ENCODE results near the gene HPSE2. TPM values are rescaled to one million over a fixed set of nuclear protein-coding genes. Genes with fewer than 3 reads are reported as not detected.

Gene HPSE2
- total RNA-seq, 6 experiments from 2014 or later: 0.05 to 0.09 TPM; not detected in 4

GRCh38 chr10:98446151-98446660 lies 789.4 kb downstream of the HPSE2 start:
- Mint-ChIP-seq H3K27me3 (ENCODE audit: insufficient read depth) (no peaks in the 10 kb centered on the region; the same call in none of the 2 replicates), H3K4me1 (ENCODE audit: low read depth) (peaks cover 49% of the 10 kb centered on the region), H3K36me3 (ENCODE audit: low read depth) (peaks cover 24% of the 10 kb centered on the region)

GRCh38 chr10:98445200-98445812 lies 790.3 kb downstream of the HPSE2 start:
- Mint-ChIP-seq H3K36me3 (ENCODE audit: low read depth) (peaks cover 29% of the 10 kb centered on the region), H3K27me3 (ENCODE audit: insufficient read depth) (no peaks in the 10 kb centered on the region; the same call in none of the 2 replicates), H3K27ac (peak overlapping the region; percentile 88; the same call in 1 of the 2 replicates), H3K4me1 (ENCODE audit: low read depth) (peaks cover 49% of the 10 kb centered on the region), H3K4me3 (peak overlapping the region; percentile 95), H3K9me3 (no peaks in the 10 kb centered on the region)
- DNase-seq: no peak
- TF ChIP-seq CTCF (IDR thresholded peaks at IDR 0.05): no peak

More at GRCh38 chr10:98446151-98446660, 789.4 kb downstream of the HPSE2 start:
- peak; percentile 27 for DNase-seq
- H3K4me3 Mint-ChIP-seq: peak overlapping the region; percentile 95
- H3K27ac Mint-ChIP-seq: peak overlapping the region; percentile 88
- TF ChIP-seq CTCF (IDR thresholded peaks at IDR 0.05): no peak
- H3K9me3 Mint-ChIP-seq: no peaks in the 10 kb centered on the region

- Mint-ChIP-seq H3K36me3 (ENCODE audit: low read depth) (peaks cover 37% of the 10 kb centered on the region), H3K27me3 (ENCODE audit: insufficient read depth) (no peaks in the 10 kb centered on the region; the same call in none of the 2 replicates), H3K4me3 (no peak overlapping the region; the same call in 1 of the 2 replicates), H3K4me1 (ENCODE audit: low read depth) (peaks cover 49% of the 10 kb centered on the region), H3K27ac (peak overlapping the region; percentile 40; the same call in 1 of the 2 replicates), H3K9me3 (no peaks in the 10 kb centered on the region)
- DNase-seq: no peak
- no peak for TF ChIP-seq CTCF (IDR thresholded peaks at IDR 0.05)
Measured at GRCh38 chr10:98444314-98445006, 791.2 kb downstream of the HPSE2 start.

GRCh38 chr10:98438715-98439114 lies 796.9 kb downstream of the HPSE2 start:
- no peak overlapping the region for H3K27ac Mint-ChIP-seq

GRCh38 chr10:98436704-98437103 lies 798.9 kb downstream of the HPSE2 start:
- TF ChIP-seq CTCF (IDR thresholded peaks at IDR 0.05): no peak
- peaks cover 2% of the 10 kb centered on the region; the same call in 1 of the 2 replicates for H3K27me3 Mint-ChIP-seq (ENCODE audit: insufficient read depth)
- H3K36me3 Mint-ChIP-seq (ENCODE audit: low read depth): peaks cover 49% of the 10 kb centered on the region
- DNase-seq: no peak
- no peak overlapping the region for H3K4me3 Mint-ChIP-seq
- peaks cover 6% of the 10 kb centered on the region for H3K9me3 Mint-ChIP-seq
- peaks cover 10% of the 10 kb centered on the region for H3K4me1 Mint-ChIP-seq (ENCODE audit: low read depth)
- no peak overlapping the region for H3K27ac Mint-ChIP-seq

More at GRCh38 chr10:98438715-98439114, 796.9 kb downstream of the HPSE2 start:
- no peaks in the 10 kb centered on the region for H3K9me3 Mint-ChIP-seq
- H3K36me3 Mint-ChIP-seq (ENCODE audit: low read depth): peaks cover 49% of the 10 kb centered on the region
- H3K27me3 Mint-ChIP-seq (ENCODE audit: insufficient read depth): peaks cover 2% of the 10 kb centered on the region; the same call in 1 of the 2 replicates
- H3K4me3 Mint-ChIP-seq: no peak overlapping the region
- peaks cover 22% of the 10 kb centered on the region for H3K4me1 Mint-ChIP-seq (ENCODE audit: low read depth)
- DNase-seq: no peak
- TF ChIP-seq CTCF (IDR thresholded peaks at IDR 0.05): no peak
